LHCN-M2 (cell line): ENCODE results near the gene MAP2K5. TPM values are rescaled to one million over a fixed set of nuclear protein-coding genes. Genes with fewer than 3 reads are reported as not detected.
A peak's percentile ranks its signal among the peaks of the same experiment; 100 is the strongest.
"Not testable (repeated sequence)": the region's sequence is repeated elsewhere in the genome, so short reads cannot be mapped to it uniquely, and the experiment has no call there.

Experiments used
- DNase-seq: peaks from one replicate; pipeline ENCODE4 v3.0.0-alpha.2; 2012; ENCODE audit warnings: low read depth
- total RNA-seq: library from RNA; depleted of rRNA; stranded (reverse); fragments of >200 nt; gene quantifications from 2 replicates; pipeline ENCODE4 v1.2.3, GENCODE V29; 2014

The MAP2K5 gene
- total RNA-seq, 1 experiment from 2014 or later: 4.2 TPM

DNA sequence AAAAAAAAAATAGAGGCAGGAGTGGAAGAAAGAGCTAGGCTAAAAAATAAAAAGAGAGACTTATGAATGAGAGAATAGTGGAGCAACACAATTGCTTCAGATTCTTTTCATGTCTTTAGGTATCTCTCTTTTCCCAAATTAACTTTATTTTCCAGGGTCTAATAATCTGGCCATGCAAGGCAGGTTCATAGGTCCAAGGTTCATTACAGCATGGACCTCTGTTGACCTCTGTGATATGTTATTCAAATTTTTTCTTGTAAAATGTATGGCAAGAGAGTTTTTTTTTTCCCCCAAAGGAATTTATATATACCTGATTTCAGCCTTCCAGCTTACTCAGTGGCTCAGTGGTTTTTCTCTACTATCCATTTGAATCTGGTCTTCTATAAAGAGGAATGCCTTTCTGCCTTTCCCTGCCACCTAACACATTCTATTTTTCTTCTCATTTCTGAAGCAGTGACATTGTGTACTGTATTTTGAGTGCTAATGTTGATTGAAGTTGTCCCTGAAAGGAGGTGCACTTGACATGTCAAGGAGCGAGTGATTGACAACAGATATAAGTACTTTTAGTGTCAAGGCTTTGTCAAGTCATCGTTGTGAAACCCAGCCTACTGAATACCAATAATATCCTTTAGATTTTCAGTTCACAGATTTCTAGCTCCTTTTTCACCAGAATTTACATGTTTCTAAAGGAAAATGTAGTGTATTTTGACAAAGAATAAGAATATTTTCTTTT lies 118.5 kb downstream of the MAP2K5 start:
- no peak for DNase-seq

DNA sequence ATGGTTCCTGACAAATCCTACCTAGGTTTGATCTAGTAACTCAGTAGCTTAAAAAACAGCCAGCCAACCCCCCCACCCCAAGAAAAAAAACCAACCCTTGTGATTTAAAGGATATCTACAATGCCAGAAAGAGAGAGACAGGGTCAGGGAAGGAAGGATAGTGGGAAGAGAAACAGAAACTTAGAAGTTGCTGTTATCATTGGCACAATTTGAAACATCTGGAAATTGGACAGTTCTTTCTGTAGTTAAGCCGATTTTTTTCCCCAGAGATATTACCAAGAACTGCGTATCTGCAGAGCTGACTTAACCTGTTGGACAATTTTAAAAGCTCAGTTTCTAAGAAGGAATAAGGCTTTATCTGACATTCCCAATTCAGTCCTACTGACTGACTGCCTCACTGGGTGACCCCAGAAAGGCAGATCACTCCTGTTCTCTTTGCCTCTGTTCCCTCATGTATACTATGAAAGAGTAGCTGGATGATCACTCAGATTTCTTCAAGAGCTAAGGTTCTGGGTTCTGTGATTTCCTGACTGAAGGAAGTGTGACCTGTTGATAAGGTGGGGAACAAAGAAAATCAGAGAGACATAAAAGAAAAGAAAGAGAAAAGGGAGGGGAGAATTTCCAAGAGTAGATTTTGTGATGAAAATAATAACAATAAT lies 128.3 kb downstream of the MAP2K5 start:
- DNase-seq: no peak

- DNase-seq: not testable (repeated sequence)
These were observed 130.3 kb downstream of the MAP2K5 start for GRCh38 chr15:67672834-67673233.

GRCh38 chr15:67674983-67675382 lies 132.5 kb downstream of the MAP2K5 start:
- no peak for DNase-seq

DNA sequence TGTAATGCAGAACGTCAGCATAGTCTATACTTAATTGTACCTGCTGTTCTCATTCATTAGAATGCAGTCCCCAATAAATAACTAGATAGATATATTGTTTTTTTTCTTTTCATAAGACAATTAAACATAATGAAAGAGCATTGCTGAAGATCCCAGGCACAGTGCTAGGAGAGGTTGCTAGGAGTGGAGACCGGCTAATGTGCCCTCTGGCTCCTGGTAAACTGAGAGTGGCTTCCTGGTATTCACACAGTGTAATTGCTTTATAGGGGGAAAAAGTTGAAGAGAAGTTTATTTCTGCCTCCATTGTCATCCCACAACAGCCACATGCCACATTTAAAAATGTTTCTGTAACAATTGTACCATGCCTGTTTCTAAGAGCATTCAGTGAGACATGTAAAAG lies 135.6 kb downstream of the MAP2K5 start:
- DNase-seq: no peak

GRCh38 chr15:67678993-67679392 lies 136.5 kb downstream of the MAP2K5 start:
- no peak for DNase-seq

DNA sequence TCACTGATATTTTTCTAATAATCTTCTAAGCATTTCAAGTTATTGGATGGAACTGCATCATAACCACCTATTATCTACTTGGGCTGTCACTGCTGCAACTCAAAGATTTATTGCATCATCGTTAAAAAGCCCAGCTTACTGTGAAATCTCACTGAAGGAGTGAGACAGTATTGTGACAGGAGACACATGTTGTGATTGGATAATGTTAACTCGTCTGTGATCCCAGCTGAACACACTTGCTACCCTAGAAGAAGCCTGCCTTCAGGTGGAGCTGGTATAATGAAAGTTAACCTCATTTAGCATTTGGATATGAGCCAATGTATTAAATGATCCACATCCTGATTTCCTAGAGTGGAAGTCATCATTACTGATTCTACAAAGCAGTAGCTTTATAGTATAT lies 138.1 kb downstream of the MAP2K5 start:
- DNase-seq: peak; percentile 5

- peak; percentile 66 for DNase-seq
These were observed 142.6 kb downstream of the MAP2K5 start for GRCh38 chr15:67685008-67685599.

DNA sequence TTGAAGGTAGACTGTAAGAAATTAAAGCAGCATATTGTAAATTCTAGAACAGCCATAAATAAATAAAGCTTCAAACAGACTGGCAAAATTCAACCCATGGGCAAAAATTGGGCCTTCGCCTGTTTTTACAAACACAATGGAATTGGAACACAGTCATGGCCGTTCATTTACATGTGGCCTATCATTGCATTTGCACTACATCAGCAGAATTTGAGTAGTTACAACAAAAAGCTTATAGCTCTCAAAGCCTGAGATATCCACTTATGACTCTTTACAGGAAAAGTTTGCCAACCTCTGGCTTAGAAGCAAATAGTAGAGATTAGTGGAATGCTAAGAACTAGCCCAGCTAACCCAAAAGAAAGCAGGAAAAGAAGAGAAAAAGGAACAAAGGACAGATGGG lies 143.2 kb downstream of the MAP2K5 start:
- DNase-seq: no peak

- DNase-seq: peak; percentile 82
These were observed 148.4 kb downstream of the MAP2K5 start for GRCh38 chr15:67690936-67691335.

DNA sequence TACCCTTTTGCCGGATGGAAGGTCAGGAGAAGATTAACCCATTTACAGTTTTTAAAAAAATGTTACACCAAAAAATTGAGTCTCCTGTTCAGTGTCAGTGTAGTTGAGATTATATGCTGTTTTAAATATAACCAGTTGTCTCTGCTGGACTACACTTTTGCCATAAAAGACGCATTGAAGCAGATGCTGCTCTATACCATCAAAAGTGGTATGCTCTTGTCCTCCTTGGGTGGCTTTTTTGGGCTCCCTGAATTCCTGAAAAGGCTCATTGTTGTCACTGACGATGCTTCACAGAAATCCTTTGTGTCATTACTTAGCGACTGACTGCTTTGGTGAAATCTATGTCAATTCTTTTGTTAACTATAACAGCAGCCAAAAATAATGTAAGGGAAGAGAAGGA lies 148.9 kb downstream of the MAP2K5 start:
- no peak for DNase-seq

GRCh38 chr15:67692573-67692972 lies 150.1 kb downstream of the MAP2K5 start:
- DNase-seq: no peak

DNA sequence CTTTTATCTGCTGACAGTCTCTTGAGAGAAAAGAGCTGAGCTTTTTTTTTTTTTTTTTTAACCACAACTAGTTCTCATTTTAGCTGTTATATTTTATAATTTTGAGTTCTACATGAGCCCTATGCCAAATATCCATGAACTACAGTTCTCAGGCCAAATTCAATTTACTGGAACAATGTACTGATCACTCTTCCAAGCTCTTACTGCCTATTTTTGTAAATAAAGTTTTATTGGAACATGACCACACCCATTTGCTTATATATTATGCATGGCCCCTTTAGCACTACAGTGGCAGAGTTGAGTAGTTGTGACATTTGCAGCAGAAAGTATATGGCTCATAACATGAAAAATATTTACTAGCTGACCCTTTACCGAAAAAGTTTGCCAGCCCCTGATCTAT lies 153.6 kb downstream of the MAP2K5 start:
- no peak for DNase-seq

GRCh38 chr15:67700023-67700422 lies 157.5 kb downstream of the MAP2K5 start:
- peak; percentile 49 for DNase-seq

- DNase-seq: no peak
These were observed 159.2 kb downstream of the MAP2K5 start for GRCh38 chr15:67701669-67702068.

DNA sequence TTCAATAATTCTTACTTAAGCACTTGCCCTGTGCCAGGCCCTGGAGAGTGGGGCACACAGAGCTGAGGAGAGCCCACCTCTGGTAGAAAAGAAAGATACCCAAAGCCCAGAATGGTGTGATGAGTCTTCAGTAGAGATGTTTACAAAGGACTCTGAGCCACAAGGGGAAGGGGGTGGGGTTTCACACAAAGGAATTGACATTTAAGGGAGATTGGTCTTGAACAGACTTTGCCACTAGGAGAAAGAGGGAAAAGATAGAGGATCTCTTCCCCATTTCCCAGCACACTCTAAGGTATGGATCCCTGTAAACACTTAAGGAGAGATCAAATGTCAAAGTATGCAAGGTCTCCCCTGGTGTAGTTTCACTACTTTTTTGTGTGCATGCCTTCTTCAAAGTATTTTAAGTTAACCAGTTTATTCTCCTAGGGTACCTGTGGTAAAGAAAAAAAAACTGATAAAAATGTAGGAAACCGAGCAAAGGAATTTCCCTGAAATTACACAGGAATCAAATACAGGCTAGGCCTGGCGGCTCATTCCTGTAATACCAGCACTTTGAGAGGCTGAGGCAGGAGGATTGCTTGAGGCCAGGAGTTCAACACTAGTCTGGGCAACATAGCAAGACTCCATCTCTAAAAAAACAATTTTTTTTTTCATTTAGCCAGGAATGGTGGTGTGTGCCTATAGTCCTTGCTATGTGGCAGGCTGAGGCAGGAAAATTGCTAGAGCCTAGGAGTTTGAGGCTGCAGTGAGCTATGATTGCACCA lies 165.2 kb downstream of the MAP2K5 start:
- DNase-seq: no peak

- DNase-seq: no peak
These were observed 166.0 kb downstream of the MAP2K5 start for GRCh38 chr15:67708500-67708899.

DNA sequence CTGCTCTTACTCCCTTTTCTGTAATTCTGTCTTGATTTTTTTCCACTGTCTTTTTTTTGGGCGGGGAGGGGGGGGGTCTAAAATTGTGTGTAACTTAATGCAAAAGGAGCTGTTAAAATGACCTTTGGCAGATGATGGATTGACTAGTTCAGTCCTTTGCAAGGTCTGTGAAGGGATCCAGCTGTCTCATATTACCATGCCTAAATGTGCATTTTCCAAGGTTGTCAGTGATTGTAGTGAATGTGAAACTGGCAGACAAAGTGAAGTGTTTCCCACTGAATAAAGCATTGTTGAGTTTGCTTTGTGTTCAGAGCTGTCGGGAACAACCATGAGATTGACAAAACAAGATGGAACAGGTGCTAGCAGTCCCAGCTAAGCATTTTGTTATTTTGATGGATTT lies 172.7 kb downstream of the MAP2K5 start:
- DNase-seq: peak; percentile 87

GRCh38 chr15:67716171-67716570 lies 173.7 kb downstream of the MAP2K5 start:
- no peak for DNase-seq

- no peak for DNase-seq
These were observed 175.3 kb downstream of the MAP2K5 start for GRCh38 chr15:67717776-67718175.

DNA sequence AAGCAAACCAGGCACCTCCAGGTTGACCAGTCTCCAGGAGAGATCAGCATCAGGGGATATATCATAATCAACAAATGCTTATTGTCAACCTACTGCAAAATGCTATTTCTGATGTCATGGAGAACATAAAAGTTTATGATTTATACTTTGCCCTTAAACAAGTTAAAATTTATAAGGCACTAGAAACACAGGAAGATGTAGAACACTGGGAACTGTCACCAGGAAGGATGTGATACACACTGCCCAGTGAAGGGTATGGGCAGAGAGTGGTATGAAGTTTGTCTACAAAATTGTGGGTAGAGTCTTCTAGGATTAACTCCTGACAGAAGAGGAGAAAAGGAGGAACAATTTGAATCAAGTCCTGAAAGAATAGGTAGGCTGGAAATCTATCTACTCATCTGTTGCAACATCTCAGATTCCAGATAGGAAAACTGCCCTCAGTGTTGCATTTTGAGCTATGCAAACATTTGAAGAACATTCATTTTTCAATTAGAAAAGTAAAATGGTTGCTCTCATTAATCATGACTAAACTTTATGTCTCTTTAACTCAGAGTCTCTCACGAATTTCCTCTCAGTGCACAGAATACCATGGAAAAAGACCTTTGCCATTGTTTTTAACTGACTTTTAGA lies 176.9 kb downstream of the MAP2K5 start:
- DNase-seq: no peak
